ENCODE measurements around the gene PRKCQ. TPM values are rescaled to one million over a fixed set of nuclear protein-coding genes. Genes with fewer than 3 reads are reported as not detected.

Gene PRKCQ
- polyA plus RNA-seq, 1 donor (not counting 4 experiments of a cell fraction or from before 2014, with no cell fraction given): 7.5 TPM

DNA sequence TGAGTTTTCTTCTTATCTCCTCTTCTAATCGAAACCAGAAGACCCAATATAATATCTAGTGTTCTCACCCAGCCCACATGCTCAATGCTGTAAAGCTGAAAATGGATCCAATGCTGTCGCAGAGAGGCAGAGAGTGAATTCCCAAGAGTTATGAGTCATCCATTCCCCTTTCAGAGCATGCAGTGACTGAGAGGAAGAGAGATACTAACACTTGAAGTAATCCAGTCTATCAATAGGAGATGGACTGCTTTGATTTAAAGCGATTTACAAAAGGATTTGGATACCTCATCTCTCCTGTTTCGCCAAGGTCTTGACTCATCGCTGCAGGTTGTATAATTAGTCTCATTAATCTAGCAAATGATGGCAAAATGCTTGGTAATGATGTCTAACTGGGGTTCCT, 41.5 kb upstream of the PRKCQ start:
- H4K20me1 ChIP-seq (ENCODE audit: control insufficient read depth, extremely low read depth, insufficient read depth, low read length): no peaks in the 10 kb centered on the region

DNA sequence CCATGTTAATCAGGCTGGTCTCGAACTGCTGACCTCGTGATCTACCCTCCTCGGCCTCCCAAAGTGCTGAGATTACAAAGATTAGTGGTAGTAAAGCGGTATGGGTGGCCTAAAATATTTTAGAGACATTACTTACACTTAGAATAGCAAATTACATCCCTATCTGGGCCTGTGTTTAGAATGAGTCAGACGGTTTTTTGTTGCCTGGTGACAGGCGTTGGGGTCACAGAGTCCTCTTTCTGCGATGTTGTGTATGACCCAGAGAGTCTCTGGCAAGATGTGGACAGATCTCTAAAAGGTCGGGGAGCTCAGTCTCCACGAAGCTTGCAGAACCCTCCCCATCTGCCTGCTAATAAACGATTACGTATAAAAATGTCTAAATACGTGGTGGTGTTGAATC, 39.6 kb upstream of the PRKCQ start:
- TF ChIP-seq, protein P1, sequence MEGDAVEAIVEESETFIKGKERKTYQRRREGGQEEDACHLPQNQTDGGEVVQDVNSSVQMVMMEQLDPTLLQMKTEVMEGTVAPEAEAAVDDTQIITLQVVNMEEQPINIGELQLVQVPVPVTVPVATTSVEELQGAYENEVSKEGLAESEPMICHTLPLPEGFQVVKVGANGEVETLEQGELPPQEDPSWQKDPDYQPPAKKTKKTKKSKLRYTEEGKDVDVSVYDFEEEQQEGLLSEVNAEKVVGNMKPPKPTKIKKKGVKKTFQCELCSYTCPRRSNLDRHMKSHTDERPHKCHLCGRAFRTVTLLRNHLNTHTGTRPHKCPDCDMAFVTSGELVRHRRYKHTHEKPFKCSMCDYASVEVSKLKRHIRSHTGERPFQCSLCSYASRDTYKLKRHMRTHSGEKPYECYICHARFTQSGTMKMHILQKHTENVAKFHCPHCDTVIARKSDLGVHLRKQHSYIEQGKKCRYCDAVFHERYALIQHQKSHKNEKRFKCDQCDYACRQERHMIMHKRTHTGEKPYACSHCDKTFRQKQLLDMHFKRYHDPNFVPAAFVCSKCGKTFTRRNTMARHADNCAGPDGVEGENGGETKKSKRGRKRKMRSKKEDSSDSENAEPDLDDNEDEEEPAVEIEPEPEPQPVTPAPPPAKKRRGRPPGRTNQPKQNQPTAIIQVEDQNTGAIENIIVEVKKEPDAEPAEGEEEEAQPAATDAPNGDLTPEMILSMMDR (optimal IDR thresholded peaks at IDR 0.05 in 1 of 3, IDR thresholded peaks at IDR 0.05 in 1 of 3, conservative IDR thresholded peaks at IDR 0.05 in 1 of 3; ENCODE audit: extremely low read depth in 1 of 3, insufficient read depth in 2 of 3, low read length in 3 of 3): no peak
- no peak for TF ChIP-seq EZH2 (IDR thresholded peaks at IDR 0.05; ENCODE audit: low read length)
- H3K9ac ChIP-seq (ENCODE audit: control insufficient read depth, extremely low read depth, insufficient read depth, low read length): no peak overlapping the region
- H3K27me3 ChIP-seq (ENCODE audit: control insufficient read depth, extremely low read depth, insufficient read depth, low read length): peaks cover 3% of the 10 kb centered on the region
- H4K20me1 ChIP-seq (ENCODE audit: control insufficient read depth, extremely low read depth, insufficient read depth, low read length): no peaks in the 10 kb centered on the region
- H3K27ac ChIP-seq (ENCODE audit: control insufficient read depth, insufficient read depth, low read length): no peak overlapping the region
- no peak overlapping the region for H2AFZ ChIP-seq (ENCODE audit: control insufficient read depth, low read length)
- no peak for DNase-seq (ENCODE audit: low read depth, low spot score)
- H3K36me3 ChIP-seq (ENCODE audit: control insufficient read depth in 2 of 2, extremely low read depth in 1 of 2, insufficient read depth in 2 of 2, low read length in 2 of 2): no peaks in the 10 kb centered on the region
- H3K4me2 ChIP-seq (ENCODE audit: control insufficient read depth, extremely low read depth, insufficient read depth, low read depth, low read length): no peak overlapping the region
- H3K79me2 ChIP-seq (ENCODE audit: control insufficient read depth, insufficient read depth, low read length): no peaks in the 10 kb centered on the region
- no peak for FAIRE-seq
- no peaks in the 10 kb centered on the region for H3K9me1 ChIP-seq (ENCODE audit: control insufficient read depth, extremely low read depth, insufficient read depth, low read length)
- no peaks in the 10 kb centered on the region for H3K9me3 ChIP-seq (ENCODE audit: control insufficient read depth, low read depth, low read length)
- H3K4me1 ChIP-seq (ENCODE audit: control insufficient read depth, extremely low read depth, insufficient read depth, low read length): no peaks in the 10 kb centered on the region
- H3K4me3 ChIP-seq (ENCODE audit: control insufficient read depth in 2 of 3, extremely low read depth in 1 of 3, insufficient read depth in 2 of 3, low read depth in 1 of 3, low read length in 3 of 3): no peak overlapping the region
- dilution Hi-C loops (cut with MboI; ENCODE audit: extremely low pct_ligation_motif_present, low sequenced_read_pairs): no loop called here

More for the DNA sequence above, 41.5 kb upstream of the PRKCQ start:
- Histone ChIP-seq H3K36me3 (ENCODE audit: control insufficient read depth in 2 of 2, extremely low read depth in 1 of 2, insufficient read depth in 2 of 2, low read length in 2 of 2) (no peaks in the 10 kb centered on the region), H3K4me3 (ENCODE audit: control insufficient read depth in 2 of 3, extremely low read depth in 1 of 3, insufficient read depth in 2 of 3, low read depth in 1 of 3, low read length in 3 of 3) (no peak overlapping the region), H3K9me1 (ENCODE audit: control insufficient read depth, extremely low read depth, insufficient read depth, low read length) (no peaks in the 10 kb centered on the region), H3K9ac (ENCODE audit: control insufficient read depth, extremely low read depth, insufficient read depth, low read length) (no peak overlapping the region), H3K79me2 (ENCODE audit: control insufficient read depth, insufficient read depth, low read length) (no peaks in the 10 kb centered on the region), H3K27ac (ENCODE audit: control insufficient read depth, insufficient read depth, low read length) (no peak overlapping the region), H3K27me3 (ENCODE audit: control insufficient read depth, extremely low read depth, insufficient read depth, low read length) (peaks cover 5% of the 10 kb centered on the region), H2AFZ (ENCODE audit: control insufficient read depth, low read length) (no peak overlapping the region), H3K9me3 (ENCODE audit: control insufficient read depth, low read depth, low read length) (no peaks in the 10 kb centered on the region), H3K4me2 (ENCODE audit: control insufficient read depth, extremely low read depth, insufficient read depth, low read depth, low read length) (no peak overlapping the region), H3K4me1 (ENCODE audit: control insufficient read depth, extremely low read depth, insufficient read depth, low read length) (no peaks in the 10 kb centered on the region)
- dilution Hi-C loops (cut with MboI; ENCODE audit: extremely low pct_ligation_motif_present, low sequenced_read_pairs): no loop called here
- no peak for TF ChIP-seq EZH2 (IDR thresholded peaks at IDR 0.05; ENCODE audit: low read length)
- TF ChIP-seq, protein P1 (optimal IDR thresholded peaks at IDR 0.05 in 1 of 3, IDR thresholded peaks at IDR 0.05 in 1 of 3, conservative IDR thresholded peaks at IDR 0.05 in 1 of 3; ENCODE audit: extremely low read depth in 1 of 3, insufficient read depth in 2 of 3, low read length in 3 of 3): no peak
- no peak for DNase-seq (ENCODE audit: low read depth, low spot score)
- peak; percentile 55 for FAIRE-seq

Measured in keratinocyte (primary cell).